Endometrial microvascular endothelial cells (primary cell): ENCODE data around the gene ALG14. TPM values are rescaled to one million over a fixed set of nuclear protein-coding genes. Genes with fewer than 3 reads are reported as not detected.

Experiments
- in situ Hi-C: cut with HindIII; loops from 2 replicates; pipeline ENCODE4 v1.10.0; 2017; ENCODE audit warnings: low sequenced_read_pairs, low pct_unique_long_range_greater_than_20kb; ENCODE audit errors: inconsistent ontology term
- total RNA-seq: library from RNA; depleted of rRNA; stranded (reverse); fragments of >200 nt; gene quantifications from one replicate; pipeline ENCODE4 v1.2.3, GENCODE V29; 2015; ENCODE audit errors: inconsistent ontology term

ALG14 gene
- total RNA-seq, 1 donor from 2014 or later: 1.2 TPM

DNA sequence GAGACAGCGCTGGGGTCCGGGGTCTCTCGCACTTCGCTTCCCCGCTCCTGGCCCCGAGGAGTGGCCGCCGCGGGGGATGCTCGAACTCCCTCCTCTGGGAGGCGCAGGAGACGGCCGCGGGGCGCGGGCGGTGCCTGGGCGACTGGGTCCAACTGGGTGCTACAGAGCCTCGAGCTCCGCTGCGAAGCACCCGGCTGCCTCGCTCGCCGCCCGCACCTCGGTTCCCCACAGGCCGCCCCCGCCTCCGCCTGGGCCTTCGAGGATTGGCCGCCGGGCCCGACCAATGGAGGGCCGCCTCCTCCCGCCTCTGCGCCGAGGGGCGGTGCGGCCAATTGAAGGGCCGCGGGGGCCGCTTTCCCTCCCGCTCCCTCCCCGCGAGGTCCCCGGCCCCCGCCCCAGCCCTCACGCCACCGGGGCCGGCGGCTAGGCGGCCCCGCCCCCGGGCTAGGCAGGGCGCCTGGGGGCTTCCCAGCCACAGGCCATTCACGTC is 145.8 kb downstream of the ALG14 start, which contains the start of gene CNN3:
TSS of gene CNN3 (minus strand) at position 196 of the 490 bp plus-strand sequence. CDS start 216 bp downstream, outside the sequence.
- in situ Hi-C loops: no loop called here

- in situ Hi-C loops: no loop called here
These were observed 146.4 kb downstream of the ALG14 start for GRCh38 chr1:94926126-94926914.

DNA sequence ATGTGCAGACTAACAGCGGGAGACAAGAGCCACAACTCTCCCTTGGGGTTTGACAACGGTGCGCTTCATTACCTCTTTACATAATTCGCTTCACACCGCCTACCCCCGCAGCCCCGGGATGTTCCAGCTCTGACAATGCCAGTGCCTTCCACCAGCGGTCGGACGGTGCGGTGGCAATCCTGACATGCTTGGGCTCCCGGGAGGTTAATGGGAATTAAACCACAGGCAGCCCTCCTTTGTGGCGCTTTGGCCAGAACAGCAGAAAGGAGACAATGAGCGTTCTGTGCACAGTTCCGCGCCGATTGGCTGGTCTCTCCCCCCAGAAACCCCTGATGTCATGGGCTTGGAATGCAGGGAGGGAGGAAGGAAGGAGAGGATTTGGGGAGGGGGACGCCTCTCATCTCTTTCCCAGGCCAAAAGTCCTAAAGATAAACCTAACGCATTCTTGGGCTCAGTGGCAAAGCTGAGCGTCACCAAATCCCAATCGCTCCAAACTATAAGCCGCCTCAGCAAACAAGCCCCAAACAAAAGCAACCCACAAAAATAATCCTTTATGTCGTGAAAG is 147.1 kb downstream of the ALG14 start:
- in situ Hi-C loops: no loop called here

DNA sequence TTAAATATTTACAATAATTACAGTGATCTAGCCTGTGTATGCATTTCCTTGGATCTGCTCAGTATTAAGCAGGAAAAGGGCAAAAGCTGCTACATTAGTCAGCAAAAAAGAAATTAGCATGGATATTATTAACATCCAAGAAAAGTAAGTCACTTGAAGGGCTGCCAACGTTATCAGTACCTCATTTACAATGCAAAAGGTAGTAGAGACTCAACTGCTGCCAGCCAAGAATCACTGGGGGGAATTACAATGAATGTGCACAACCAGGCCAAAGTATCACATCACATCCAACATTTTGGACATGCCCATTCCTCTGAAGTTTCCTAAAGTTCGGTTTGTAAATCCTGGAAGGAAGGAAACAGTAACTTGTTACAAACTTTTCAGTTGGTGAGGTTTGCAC is 147.7 kb downstream of the ALG14 start:
- in situ Hi-C loops: no loop called here

Other genes with a start within 250 kb of the ALG14 start
- gene CNN3, start 145.8 kb downstream of the ALG14 start, total RNA-seq: 200 TPM
- gene TLCD4, start 44.4 kb upstream of the ALG14 start, total RNA-seq: not detected
- 14.9 TPM for gene RWDD3, start 161.3 kb upstream of the ALG14 start, total RNA-seq